ENCODE data around the gene ATP1A1.
A peak's percentile ranks its signal among the peaks of the same experiment; 100 is the strongest.

The ATP1A1 gene

DNA sequence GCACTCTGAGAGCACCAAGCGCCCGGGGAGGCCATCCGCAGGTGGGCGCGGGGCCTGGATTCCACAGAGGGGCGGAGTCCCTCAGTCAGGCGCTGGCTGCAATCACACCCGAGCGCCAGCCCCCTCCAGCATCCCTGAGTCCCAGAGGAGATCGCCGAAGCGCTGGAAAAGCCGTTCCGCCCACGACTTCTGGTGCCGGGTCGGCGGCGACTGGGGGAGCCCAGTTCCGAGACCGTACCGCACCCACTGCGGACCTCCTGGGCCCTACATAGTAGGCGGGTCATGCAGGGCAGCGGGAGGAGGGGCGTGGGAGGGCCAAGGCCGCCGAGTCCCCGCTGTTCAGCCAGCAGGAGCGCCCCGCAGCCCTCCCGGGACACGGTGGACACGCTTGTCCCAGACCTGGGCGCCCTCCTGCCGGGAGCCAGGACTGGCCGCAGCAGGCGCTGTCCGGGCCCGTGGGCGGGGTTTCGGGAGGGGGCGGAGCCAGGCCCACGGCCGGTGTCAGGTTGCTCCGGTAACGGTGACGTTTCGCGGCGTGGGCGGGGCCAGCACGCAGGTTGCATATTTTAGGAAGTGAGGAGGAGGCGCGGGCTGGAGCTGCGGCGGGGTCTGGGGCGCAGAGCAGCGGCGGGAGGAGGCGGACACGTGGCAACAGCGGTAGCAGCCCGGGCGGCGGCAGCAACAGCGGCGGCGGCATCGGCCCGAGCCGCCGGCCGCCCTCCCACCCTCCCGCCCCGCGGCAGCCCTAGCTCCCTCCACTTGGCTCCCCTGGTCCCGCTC, at the start of gene ATP1A1:
Gene ATP1A1, plus strand, starts transcription at position 594 of the 780 bp plus-strand sequence. CDS start 268 bp downstream, outside the sequence.
- H3K4me1 ChIP-seq (ENCODE audit: insufficient read depth, low read length) = peaks cover 21% of the 10 kb centered on the region
- peak within 1 kb of the TSS; percentile 97 for H3K9ac ChIP-seq (ENCODE audit: low read depth, low read length)
- no peaks in the 10 kb centered on the region for H3K9me3 ChIP-seq (ENCODE audit: control insufficient read depth, insufficient read depth, low read length)
- H3K36me3 ChIP-seq (ENCODE audit: insufficient read depth, low read length) = no peaks in the 10 kb centered on the region

DNA sequence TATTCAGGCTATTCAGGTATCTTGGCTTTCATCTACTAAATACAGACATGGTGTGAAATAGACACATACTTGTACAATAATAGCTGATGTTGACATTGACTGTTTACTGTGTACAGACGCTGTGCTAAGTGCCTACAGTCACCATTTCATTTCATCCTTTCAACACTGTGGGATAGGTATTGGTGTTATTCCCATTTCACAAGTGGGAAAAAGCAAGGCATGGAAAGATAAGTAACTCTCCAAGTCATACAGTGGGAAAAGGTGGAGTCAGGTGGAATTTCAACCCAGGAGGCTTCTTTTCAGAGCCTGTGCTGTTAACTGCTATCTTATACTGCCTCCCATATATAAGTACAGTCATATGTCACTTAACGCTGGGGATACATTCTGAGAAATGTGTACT, 49.6 kb upstream of the ATP1A1 start:
- Histone ChIP-seq H3K9ac (ENCODE audit: low read depth, low read length) (no peak overlapping the region), H3K4me1 (ENCODE audit: insufficient read depth, low read length) (no peaks in the 10 kb centered on the region), H3K9me3 (ENCODE audit: control insufficient read depth, insufficient read depth, low read length) (no peaks in the 10 kb centered on the region), H3K36me3 (ENCODE audit: insufficient read depth, low read length) (no peaks in the 10 kb centered on the region)

DNA sequence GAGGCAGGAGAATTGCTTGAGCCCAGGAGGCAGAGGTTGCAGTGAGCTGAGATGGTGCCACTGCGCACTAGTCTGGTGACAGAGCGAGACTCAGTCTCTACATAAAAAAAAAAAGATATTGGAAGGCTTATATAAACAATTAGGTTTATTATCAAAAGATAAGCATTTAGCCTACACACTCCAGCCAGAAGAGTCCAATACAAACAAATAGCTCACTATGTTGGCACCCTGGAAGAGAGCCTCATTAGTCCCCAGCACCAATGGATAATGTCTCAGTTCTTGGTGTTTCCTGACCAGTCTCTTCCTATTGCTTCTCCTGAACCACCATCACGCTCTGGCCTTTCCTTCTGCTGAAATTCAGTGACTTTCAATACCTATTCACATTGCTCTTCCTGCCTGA, 48.6 kb upstream of the ATP1A1 start:
- Histone ChIP-seq H3K9me3 (ENCODE audit: control insufficient read depth, insufficient read depth, low read length) (no peaks in the 10 kb centered on the region), H3K9ac (ENCODE audit: low read depth, low read length) (no peak overlapping the region), H3K4me1 (ENCODE audit: insufficient read depth, low read length) (no peaks in the 10 kb centered on the region), H3K36me3 (ENCODE audit: insufficient read depth, low read length) (no peaks in the 10 kb centered on the region)

DNA sequence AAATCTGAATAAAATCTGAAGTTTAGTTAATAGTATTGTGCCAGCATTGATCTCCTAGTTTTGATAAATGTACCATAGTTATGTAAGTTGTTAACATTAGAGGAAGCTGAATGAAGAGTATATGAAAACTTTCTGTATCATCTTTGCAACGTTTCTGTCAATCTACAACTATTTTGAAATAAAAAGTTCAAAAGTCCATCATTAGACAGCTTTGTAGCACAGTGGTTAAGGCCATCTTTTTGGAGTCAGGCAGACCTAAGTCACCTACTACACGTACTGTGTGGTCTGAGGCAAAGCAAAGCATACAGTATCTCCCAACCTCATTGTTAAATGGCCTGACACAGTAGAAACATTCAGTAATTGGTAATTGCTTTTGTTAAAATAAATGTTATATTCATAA, 47.9 kb upstream of the ATP1A1 start:
- H3K9me3 ChIP-seq (ENCODE audit: control insufficient read depth, insufficient read depth, low read length) = no peaks in the 10 kb centered on the region
- H3K4me1 ChIP-seq (ENCODE audit: insufficient read depth, low read length) = no peaks in the 10 kb centered on the region
- H3K9ac ChIP-seq (ENCODE audit: low read depth, low read length) = no peak overlapping the region
- H3K36me3 ChIP-seq (ENCODE audit: insufficient read depth, low read length) = no peaks in the 10 kb centered on the region

DNA sequence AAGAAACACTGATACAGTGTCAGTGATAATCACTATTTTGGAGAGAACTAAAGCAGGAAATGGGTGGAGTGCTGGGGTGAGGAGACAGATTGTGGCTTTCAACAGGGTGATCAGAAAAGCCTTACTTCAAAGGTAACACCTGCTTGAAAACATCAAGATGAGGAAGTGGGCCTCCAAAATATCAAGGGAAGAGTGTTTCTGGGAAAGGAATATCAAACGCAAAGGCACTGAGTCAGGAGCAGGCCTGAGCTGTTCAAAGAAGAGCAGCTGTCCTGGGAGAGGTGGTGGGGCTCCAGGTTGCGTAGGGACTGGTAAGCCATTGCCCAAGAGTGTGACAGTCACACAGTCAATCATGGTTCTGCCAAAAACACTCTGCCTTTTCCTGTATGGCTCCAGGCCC, 47.1 kb upstream of the ATP1A1 start:
- no peak overlapping the region for H3K9ac ChIP-seq (ENCODE audit: low read depth, low read length)
- H3K4me1 ChIP-seq (ENCODE audit: insufficient read depth, low read length) = no peaks in the 10 kb centered on the region
- no peaks in the 10 kb centered on the region for H3K36me3 ChIP-seq (ENCODE audit: insufficient read depth, low read length)
- no peaks in the 10 kb centered on the region for H3K9me3 ChIP-seq (ENCODE audit: control insufficient read depth, insufficient read depth, low read length)

DNA sequence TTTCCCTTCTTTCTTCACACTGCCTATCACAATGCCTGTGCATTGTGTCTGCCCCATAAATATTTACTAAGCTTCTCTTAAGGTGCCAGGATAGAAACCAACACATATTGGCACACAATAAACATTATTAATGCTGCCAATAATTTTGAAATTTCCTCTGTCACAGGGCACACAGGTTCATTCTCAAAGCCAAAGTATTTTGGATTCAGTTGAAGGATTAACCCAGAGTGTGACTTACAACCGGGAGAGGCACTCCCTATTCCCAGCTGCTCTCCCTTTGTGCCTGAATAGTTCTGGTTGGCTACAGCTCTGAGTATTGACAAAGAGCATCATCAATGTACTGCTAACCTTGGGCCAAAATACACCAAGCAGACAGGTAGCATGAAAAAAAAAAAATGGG, 46.6 kb upstream of the ATP1A1 start:
- H3K4me1 ChIP-seq (ENCODE audit: insufficient read depth, low read length) = no peaks in the 10 kb centered on the region
- H3K9me3 ChIP-seq (ENCODE audit: control insufficient read depth, insufficient read depth, low read length) = no peaks in the 10 kb centered on the region
- H3K36me3 ChIP-seq (ENCODE audit: insufficient read depth, low read length) = no peaks in the 10 kb centered on the region
- no peak overlapping the region for H3K9ac ChIP-seq (ENCODE audit: low read depth, low read length)

DNA sequence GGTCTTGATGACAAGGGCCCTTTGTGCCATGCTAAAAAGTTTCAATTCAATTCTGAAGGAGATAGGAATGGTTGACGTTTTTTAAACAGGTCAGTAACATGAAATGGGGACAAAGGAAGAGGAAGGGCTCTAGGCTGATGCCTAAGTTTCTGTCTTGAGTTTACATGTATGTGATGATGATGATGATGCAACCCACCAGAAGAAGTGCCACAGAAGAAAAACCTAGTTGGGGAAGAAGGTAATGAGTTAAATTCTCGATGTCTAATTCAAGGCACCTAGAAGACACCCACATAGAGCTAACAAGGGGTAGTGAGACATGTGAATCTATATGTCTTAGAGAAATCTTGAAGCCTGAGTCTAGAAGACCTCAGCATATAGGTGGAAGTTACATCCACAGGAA, 44.4 kb upstream of the ATP1A1 start:
- H3K9me3 ChIP-seq (ENCODE audit: control insufficient read depth, insufficient read depth, low read length) = no peaks in the 10 kb centered on the region
- no peaks in the 10 kb centered on the region for H3K4me1 ChIP-seq (ENCODE audit: insufficient read depth, low read length)
- H3K36me3 ChIP-seq (ENCODE audit: insufficient read depth, low read length) = no peaks in the 10 kb centered on the region
- no peak overlapping the region for H3K9ac ChIP-seq (ENCODE audit: low read depth, low read length)

DNA sequence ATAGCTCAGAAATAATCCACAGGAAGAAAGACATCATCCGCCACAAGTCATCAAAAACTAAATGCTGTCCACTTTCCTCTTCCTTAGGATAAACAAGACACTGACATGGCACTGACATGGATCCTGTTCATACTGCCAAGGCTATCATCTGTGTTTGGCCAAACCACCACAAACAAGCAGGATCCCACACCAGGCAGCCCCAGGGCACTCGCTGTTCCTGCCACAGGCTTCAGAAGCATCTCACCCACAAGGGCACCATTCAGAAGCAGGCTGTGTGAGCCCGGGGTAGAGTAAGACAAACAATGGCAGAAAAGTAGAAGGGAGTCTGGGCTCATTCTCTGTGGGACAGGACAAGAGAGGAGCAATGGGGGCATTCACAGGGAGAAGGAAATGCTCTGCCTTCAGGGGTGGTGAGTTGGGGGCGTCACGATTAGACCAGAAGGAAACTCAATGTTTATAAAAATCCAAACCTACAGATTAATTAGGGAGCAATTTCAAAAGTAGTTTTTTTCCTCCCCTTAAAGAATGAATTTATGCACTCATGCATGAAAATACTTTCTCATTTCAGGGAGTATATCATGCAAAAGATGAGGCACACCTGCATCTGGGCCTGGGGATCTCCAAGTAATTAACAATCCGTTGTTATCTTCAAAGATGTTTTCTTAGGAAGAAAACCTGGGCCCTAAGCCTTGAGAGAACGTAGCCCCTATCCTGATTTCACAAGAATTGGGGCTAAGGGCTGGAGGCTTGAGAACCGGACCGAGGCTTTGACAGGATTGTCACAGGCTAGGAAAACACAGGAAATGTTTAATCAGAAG, 43.3 kb upstream of the ATP1A1 start:
- peaks cover 3% of the 10 kb centered on the region; the same call in 1 of the 2 replicates for H3K4me1 ChIP-seq (ENCODE audit: insufficient read depth, low read length)

DNA sequence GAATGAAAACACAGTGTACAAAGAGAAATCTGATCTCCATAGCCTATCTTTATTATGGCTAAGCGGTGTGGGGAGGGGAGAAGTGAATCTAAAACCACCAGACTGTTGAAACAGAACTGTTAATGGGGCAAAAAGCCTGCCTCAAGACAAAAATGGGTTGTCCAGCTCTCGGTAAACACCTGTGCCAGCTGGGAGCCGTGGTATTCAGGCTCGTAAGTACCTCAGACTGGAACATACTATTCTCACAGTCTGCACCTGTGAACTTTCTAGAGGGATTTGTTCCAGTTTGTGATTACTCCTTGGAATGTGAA, 42.7 kb upstream of the ATP1A1 start:
- Histone ChIP-seq H3K9me3 (ENCODE audit: control insufficient read depth, insufficient read depth, low read length) (no peaks in the 10 kb centered on the region), H3K36me3 (ENCODE audit: insufficient read depth, low read length) (no peaks in the 10 kb centered on the region), H3K9ac (ENCODE audit: low read depth, low read length) (no peak overlapping the region), H3K4me1 (ENCODE audit: insufficient read depth, low read length) (peaks cover 9% of the 10 kb centered on the region; the same call in 1 of the 2 replicates)

More for the DNA sequence above, 43.3 kb upstream of the ATP1A1 start:
- Histone ChIP-seq H3K36me3 (ENCODE audit: insufficient read depth, low read length) (no peaks in the 10 kb centered on the region), H3K9ac (ENCODE audit: low read depth, low read length) (no peak overlapping the region), H3K9me3 (ENCODE audit: control insufficient read depth, insufficient read depth, low read length) (no peaks in the 10 kb centered on the region)

DNA sequence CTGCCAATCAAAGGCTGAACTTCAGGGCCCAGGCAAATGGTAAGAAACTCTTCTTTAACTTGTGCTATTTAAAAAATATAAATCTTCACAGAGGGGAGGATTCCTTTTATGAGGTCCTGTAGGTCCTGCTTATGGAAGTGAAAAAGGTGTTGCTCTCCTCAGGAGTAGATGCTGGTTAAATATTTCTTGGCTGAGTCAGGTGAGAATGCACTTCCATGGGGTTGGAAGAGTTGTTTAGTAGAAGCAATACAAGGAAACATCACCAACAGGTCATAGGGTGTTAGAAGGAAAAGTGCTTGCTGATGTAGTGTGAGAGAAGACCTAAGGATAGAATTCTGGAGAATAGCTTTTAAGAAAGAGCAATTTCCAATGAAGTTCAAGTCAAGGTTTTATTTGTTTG, 42.2 kb upstream of the ATP1A1 start:
- no peaks in the 10 kb centered on the region for H3K9me3 ChIP-seq (ENCODE audit: control insufficient read depth, insufficient read depth, low read length)
- H3K4me1 ChIP-seq (ENCODE audit: insufficient read depth, low read length) = peaks cover 11% of the 10 kb centered on the region; the same call in 1 of the 2 replicates
- H3K36me3 ChIP-seq (ENCODE audit: insufficient read depth, low read length) = no peaks in the 10 kb centered on the region
- no peak overlapping the region for H3K9ac ChIP-seq (ENCODE audit: low read depth, low read length)

DNA sequence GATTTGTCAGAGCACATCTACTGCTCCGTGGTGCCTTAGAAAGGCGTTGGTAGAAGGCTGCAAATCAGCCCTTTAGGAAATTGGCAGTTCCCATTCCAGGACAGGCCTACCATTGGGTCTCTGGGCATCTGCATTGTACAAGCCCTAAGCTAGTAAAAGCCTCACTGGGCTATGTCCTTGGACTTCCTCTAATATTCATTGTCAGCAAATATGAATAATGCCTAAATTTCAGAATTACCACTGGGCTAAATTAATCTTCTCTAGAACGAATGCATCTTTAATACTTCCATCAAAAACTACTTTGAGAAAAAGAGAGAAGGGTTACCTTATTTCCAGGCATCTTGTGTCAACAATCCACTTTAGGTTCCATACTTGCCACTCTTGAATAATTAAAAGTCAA, 41.5 kb upstream of the ATP1A1 start:
- H3K4me1 ChIP-seq (ENCODE audit: insufficient read depth, low read length) = peaks cover 11% of the 10 kb centered on the region; the same call in 1 of the 2 replicates

DNA sequence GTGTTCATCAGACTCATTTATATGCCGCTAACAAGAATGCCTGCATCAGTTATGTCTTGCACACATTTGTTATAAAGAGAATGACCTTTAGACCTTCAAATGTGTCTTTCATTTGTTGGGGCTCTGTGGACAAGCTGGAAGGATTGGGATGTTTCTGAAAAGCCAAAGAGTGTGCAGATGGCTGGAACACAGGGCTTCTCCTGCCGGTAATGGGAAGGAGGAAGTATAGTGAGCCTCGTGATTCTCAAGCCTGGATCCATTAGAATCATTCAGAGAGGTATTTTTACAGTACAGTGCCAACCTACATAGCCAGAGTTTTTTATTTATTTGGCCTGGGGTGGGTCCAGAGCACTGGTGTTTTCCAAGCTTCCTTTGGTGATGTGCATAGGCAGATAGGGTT, 40.6 kb upstream of the ATP1A1 start:
- peaks cover 11% of the 10 kb centered on the region; the same call in 1 of the 2 replicates for H3K4me1 ChIP-seq (ENCODE audit: insufficient read depth, low read length)
- no peaks in the 10 kb centered on the region for H3K36me3 ChIP-seq (ENCODE audit: insufficient read depth, low read length)
- H3K9ac ChIP-seq (ENCODE audit: low read depth, low read length) = no peak overlapping the region
- H3K9me3 ChIP-seq (ENCODE audit: control insufficient read depth, insufficient read depth, low read length) = no peaks in the 10 kb centered on the region

More for the DNA sequence above, 41.5 kb upstream of the ATP1A1 start:
- H3K9me3 ChIP-seq (ENCODE audit: control insufficient read depth, insufficient read depth, low read length) = no peaks in the 10 kb centered on the region
- H3K36me3 ChIP-seq (ENCODE audit: insufficient read depth, low read length) = no peaks in the 10 kb centered on the region
- no peak overlapping the region for H3K9ac ChIP-seq (ENCODE audit: low read depth, low read length)

DNA sequence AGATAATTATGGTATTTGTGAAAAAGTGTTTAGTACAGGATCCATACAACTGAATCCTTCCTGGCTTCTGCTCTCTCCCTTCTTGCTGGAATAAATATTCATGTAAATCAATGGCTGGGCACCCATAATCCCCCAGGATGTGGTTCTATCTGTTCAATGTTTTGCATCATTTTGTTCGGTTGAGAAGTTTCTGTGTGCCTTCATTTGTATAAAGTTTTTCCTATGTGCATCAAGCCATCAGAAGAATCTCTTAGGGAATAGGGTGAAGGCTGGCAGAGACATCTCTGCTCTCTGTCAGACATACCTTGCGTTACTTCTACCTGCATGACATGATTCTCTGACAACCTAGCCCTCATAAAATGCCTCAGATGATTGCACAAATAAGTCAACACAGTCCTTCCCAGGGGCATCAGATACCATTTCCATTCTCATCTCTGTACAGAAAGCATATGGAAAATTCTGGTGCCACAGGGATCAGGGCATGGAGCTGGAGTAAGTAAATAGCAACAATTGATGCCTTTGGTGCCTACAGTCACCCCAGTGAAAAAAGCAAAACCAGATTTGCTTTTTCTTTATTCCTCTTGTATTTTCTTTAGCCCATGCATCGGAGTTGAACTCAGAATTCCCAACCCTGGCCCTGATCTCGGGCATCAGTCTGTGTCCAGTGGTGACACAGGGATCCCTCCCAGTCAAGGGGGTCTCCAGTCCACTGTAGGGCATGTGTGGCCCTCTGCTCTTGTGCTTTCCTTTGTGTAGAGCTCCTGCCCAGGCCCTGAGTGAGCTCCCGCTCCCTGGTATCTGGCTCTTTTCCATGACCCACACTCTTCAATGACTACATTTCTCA, 39.7 kb upstream of the ATP1A1 start:
- Histone ChIP-seq H3K4me1 (ENCODE audit: insufficient read depth, low read length) (peaks cover 11% of the 10 kb centered on the region; the same call in 1 of the 2 replicates), H3K9ac (ENCODE audit: low read depth, low read length) (no peak overlapping the region), H3K9me3 (ENCODE audit: control insufficient read depth, insufficient read depth, low read length) (no peaks in the 10 kb centered on the region), H3K36me3 (ENCODE audit: insufficient read depth, low read length) (no peaks in the 10 kb centered on the region)

DNA sequence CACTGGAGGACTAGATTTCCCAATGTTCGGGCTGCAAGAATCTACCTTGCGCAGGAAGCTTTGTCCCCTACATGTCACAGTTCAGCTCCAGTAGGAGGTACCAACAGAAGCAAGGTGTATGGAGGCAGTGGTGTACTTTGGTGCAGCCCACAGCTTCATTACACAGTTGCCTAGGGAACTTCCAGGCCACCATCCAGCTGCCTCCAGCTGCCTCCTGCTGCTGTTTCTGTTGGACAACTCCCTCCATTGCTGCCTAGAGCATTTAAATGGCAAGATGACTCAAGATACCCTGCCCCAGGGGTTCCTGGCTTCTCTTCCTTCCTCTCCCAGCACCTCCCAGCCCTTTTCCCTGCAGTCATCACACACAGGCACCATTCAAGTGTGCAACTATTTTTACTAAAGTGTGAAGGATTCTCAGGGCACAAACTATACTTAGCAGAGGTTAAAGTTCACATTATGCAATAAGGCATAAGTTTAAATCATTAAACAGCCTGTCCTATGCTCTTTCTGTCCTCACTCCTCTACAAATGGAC, 39.0 kb upstream of the ATP1A1 start:
- Histone ChIP-seq H3K9me3 (ENCODE audit: control insufficient read depth, insufficient read depth, low read length) (no peaks in the 10 kb centered on the region), H3K4me1 (ENCODE audit: insufficient read depth, low read length) (peaks cover 11% of the 10 kb centered on the region; the same call in 1 of the 2 replicates), H3K36me3 (ENCODE audit: insufficient read depth, low read length) (no peaks in the 10 kb centered on the region), H3K9ac (ENCODE audit: low read depth, low read length) (no peak overlapping the region)

Data from ES-I3 (cell line).